Dermis blood vessel endothelial cell (primary cell): ENCODE data around the gene ANO7. TPM values are rescaled to one million over a fixed set of nuclear protein-coding genes. Genes with fewer than 3 reads are reported as not detected.

ENCODE experiments used
- DNase-seq: peaks from one replicate; pipeline ENCODE4 v3.0.0; 2010
- total RNA-seq: library from RNA; depleted of rRNA; stranded (reverse); fragments of >200 nt; gene quantifications from 2 replicates; pipeline ENCODE4 v1.2.3, GENCODE V29; 2014

ANO7 gene
- total RNA-seq, 1 donor from 2014 or later = 0.34 TPM

- no peak for DNase-seq
These were observed 20.8 kb downstream of the ANO7 start for GRCh38 chr2:241209271-241209670.

- no peak for DNase-seq
These were observed 22.8 kb downstream of the ANO7 start for GRCh38 chr2:241211276-241211675.

- DNase-seq = no peak
These were observed 24.6 kb downstream of the ANO7 start for GRCh38 chr2:241213041-241213440.

- no peak for DNase-seq
These were observed 25.1 kb downstream of the ANO7 start for GRCh38 chr2:241213567-241213966.

GRCh38 chr2:241214209-241214608, 25.7 kb downstream of the ANO7 start:
- no peak for DNase-seq

GRCh38 chr2:241214766-241215165, 26.3 kb downstream of the ANO7 start:
- DNase-seq = no peak

- DNase-seq = no peak
These were observed 26.9 kb downstream of the ANO7 start for GRCh38 chr2:241215421-241215820.

- no peak for DNase-seq
These were observed 27.8 kb downstream of the ANO7 start for GRCh38 chr2:241216211-241216761.

GRCh38 chr2:241217320-241218031, 29.0 kb downstream of the ANO7 start:
- DNase-seq = peak; percentile 64

GRCh38 chr2:241218131-241219029, 29.9 kb downstream of the ANO7 start:
- peak; percentile 33 for DNase-seq

GRCh38 chr2:241219030-241219382, 30.5 kb downstream of the ANO7 start:
- no peak for DNase-seq

GRCh38 chr2:241219856-241220356, 31.4 kb downstream of the ANO7 start:
- DNase-seq = no peak

GRCh38 chr2:241223211-241224017, 34.9 kb downstream of the ANO7 start:
- peak; percentile 60 for DNase-seq

- DNase-seq = peak; percentile 52
These were observed 35.8 kb downstream of the ANO7 start for GRCh38 chr2:241224018-241224850.

- DNase-seq = no peak
These were observed 36.5 kb downstream of the ANO7 start for GRCh38 chr2:241224851-241225438.

- DNase-seq = no peak
These were observed 37.1 kb downstream of the ANO7 start for GRCh38 chr2:241225545-241225944.

GRCh38 chr2:241225983-241226382, 37.5 kb downstream of the ANO7 start:
- DNase-seq = no peak

GRCh38 chr2:241226723-241227572, 38.5 kb downstream of the ANO7 start:
- no peak for DNase-seq

GRCh38 chr2:241227594-241227993, 39.1 kb downstream of the ANO7 start:
- no peak for DNase-seq
